ENCODE results near the gene ADAMTS14.
"Not testable (repeated sequence)": the region's sequence is repeated elsewhere in the genome, so short reads cannot be mapped to it uniquely, and the experiment has no call there.

Gene ADAMTS14

GRCh38 chr10:70753026-70753663, 80.8 kb downstream of the ADAMTS14 start:
- no peak for DNase-seq (ENCODE audit: low spot score)

- no peak for DNase-seq (ENCODE audit: low spot score)
These were observed 81.7 kb downstream of the ADAMTS14 start for GRCh38 chr10:70753841-70754621.

GRCh38 chr10:70756700-70757360, 84.5 kb downstream of the ADAMTS14 start:
- DNase-seq (ENCODE audit: low spot score), result no peak

GRCh38 chr10:70757856-70758255, 85.5 kb downstream of the ADAMTS14 start:
- DNase-seq (ENCODE audit: low spot score), result no peak

GRCh38 chr10:70758757-70759514, 86.6 kb downstream of the ADAMTS14 start:
- peak; percentile 66 for DNase-seq (ENCODE audit: low spot score)

- no peak for DNase-seq (ENCODE audit: low spot score)
These were observed 87.5 kb downstream of the ADAMTS14 start for GRCh38 chr10:70759781-70760180.

GRCh38 chr10:70760271-70760787, 88.0 kb downstream of the ADAMTS14 start:
- DNase-seq (ENCODE audit: low spot score), result no peak

- DNase-seq (ENCODE audit: low spot score), result no peak
These were observed 88.8 kb downstream of the ADAMTS14 start for GRCh38 chr10:70761031-70761601.

- DNase-seq (ENCODE audit: low spot score), result no peak
These were observed 89.5 kb downstream of the ADAMTS14 start for GRCh38 chr10:70761727-70762350.

GRCh38 chr10:70762441-70763175, 90.3 kb downstream of the ADAMTS14 start:
- no peak for DNase-seq (ENCODE audit: low spot score)

- DNase-seq (ENCODE audit: low spot score), result no peak
These were observed 91.3 kb downstream of the ADAMTS14 start for GRCh38 chr10:70763567-70763966.

- DNase-seq (ENCODE audit: low spot score), result no peak
These were observed 93.7 kb downstream of the ADAMTS14 start for GRCh38 chr10:70765794-70766594.

GRCh38 chr10:70768026-70768685, 95.8 kb downstream of the ADAMTS14 start:
- DNase-seq (ENCODE audit: low spot score), result not testable (repeated sequence)

- DNase-seq (ENCODE audit: low spot score), result no peak
These were observed 96.8 kb downstream of the ADAMTS14 start for GRCh38 chr10:70769121-70769520.

GRCh38 chr10:70770001-70770400, 97.7 kb downstream of the ADAMTS14 start:
- no peak for DNase-seq (ENCODE audit: low spot score)

- not testable (repeated sequence) for DNase-seq (ENCODE audit: low spot score)
These were observed 98.2 kb downstream of the ADAMTS14 start for GRCh38 chr10:70770516-70770915.

- DNase-seq (ENCODE audit: low spot score), result peak; percentile 3
These were observed 99.2 kb downstream of the ADAMTS14 start for GRCh38 chr10:70771311-70772194.

- peak; percentile 1 for DNase-seq (ENCODE audit: low spot score)
These were observed 100.3 kb downstream of the ADAMTS14 start for GRCh38 chr10:70772627-70773026.

Data from D341Med (cell line).